H1 (cell line): ENCODE measurements around the gene CUEDC2.

Source experiments
- BRCA1 ChIP-seq: IDR thresholded peaks from 2 replicates; pipeline ENCODE4 v1.6.1; 2012; ENCODE audit warnings: low read depth, low read length, improper control_type of control experiment
- CHD1 ChIP-seq: IDR thresholded peaks from 2 replicates; pipeline ENCODE4 v1.6.1; 2012; ENCODE audit warnings: low read depth, low read length, improper control_type of control experiment
- CTCF ChIP-seq, 3 experiments: IDR thresholded peaks; 1 replicate in 2 of 3; 2 replicates in 1 of 3; pipeline versions ENCODE4 v1.5.1 to v1.6.1; 2011; ENCODE audit warnings: low read length in 3 of 3, mild to moderate bottlenecking in 3 of 3, inconsistent platforms in 2 of 3, low read depth in 1 of 3, moderate library complexity in 1 of 3; ENCODE audit not compliant: insufficient read depth in 1 of 3; ENCODE audit errors: control extremely low read depth in 1 of 3
- E2F6 ChIP-seq: IDR thresholded peaks from 2 replicates; pipeline ENCODE4 v1.6.1; 2012; ENCODE audit warnings: inconsistent platforms
- EP300 ChIP-seq, 2 experiments: IDR thresholded peaks; 1 replicate in 1 of 2; 2 replicates in 1 of 2; pipeline ENCODE4 v1.6.1; 2011 to 2012; ENCODE audit warnings: low read depth in 2 of 2, low read length in 2 of 2, mild to moderate bottlenecking in 2 of 2, borderline replicate concordance in 1 of 2, inconsistent platforms in 1 of 2, moderate library complexity in 1 of 2
- GABPA ChIP-seq: IDR thresholded peaks from 2 replicates; pipeline ENCODE4 v1.6.1; 2011; ENCODE audit warnings: mild to moderate bottlenecking, low read length, moderate library complexity, borderline replicate concordance; ENCODE audit not compliant: insufficient read depth
- GTF2F1 ChIP-seq: IDR thresholded peaks from 2 replicates; pipeline ENCODE4 v1.6.1; 2012; ENCODE audit warnings: low read depth, low read length, improper control_type of control experiment, borderline replicate concordance
- HDAC2 ChIP-seq, 2 experiments: fragments of 300-600 bp in 1 of 2; sonication (generic) in 1 of 2; IDR thresholded peaks; 2 replicates each; pipeline ENCODE4 v1.6.1; 2011 to 2012; ENCODE audit warnings: low read depth in 2 of 2, low read length in 2 of 2, mild to moderate bottlenecking in 2 of 2, moderate library complexity in 2 of 2, borderline replicate concordance in 1 of 2, inconsistent platforms in 1 of 2
- MAFK ChIP-seq: IDR thresholded peaks from 2 replicates; pipeline ENCODE4 v1.6.1; 2012; ENCODE audit warnings: low read depth, mild to moderate bottlenecking, improper control_type of control experiment, low read length
- NRF1 ChIP-seq: IDR thresholded peaks from 2 replicates; pipeline ENCODE4 v1.6.1; 2011; ENCODE audit warnings: mild to moderate bottlenecking, low read depth, low read length, improper control_type of control experiment
- POLR2A ChIP-seq, 2 experiments: IDR thresholded peaks; 1 replicate in 1 of 2; 2 replicates in 1 of 2; pipeline ENCODE4 v1.6.1; 2011; ENCODE audit warnings: low read depth in 2 of 2, low read length in 2 of 2, mild to moderate bottlenecking in 2 of 2; ENCODE audit errors: control extremely low read depth in 1 of 2
- POLR2AphosphoS5 ChIP-seq: IDR thresholded peaks from 2 replicates; pipeline ENCODE4 v1.6.1; 2011; ENCODE audit warnings: low read depth, low read length
- SP2 ChIP-seq: IDR thresholded peaks from 2 replicates; pipeline ENCODE4 v1.6.1; 2012; ENCODE audit warnings: mild to moderate bottlenecking, low read length, inconsistent platforms
- USF2 ChIP-seq: IDR thresholded peaks from 2 replicates; pipeline ENCODE4 v1.6.1; 2011; ENCODE audit warnings: low read length, improper control_type of control experiment

GRCh38 chr10:102420181-102420713 is 12.1 kb downstream of the CUEDC2 start:
- TF ChIP-seq CTCF (IDR thresholded peaks at IDR 0.05; ENCODE audit: control extremely low read depth in 1 of 3, insufficient read depth in 1 of 3, low read depth in 1 of 3, low read length in 3 of 3), result no peak
- no peak for TF ChIP-seq NRF1
- TF ChIP-seq SP2, result no peak
- TF ChIP-seq MAFK, result no peak
- TF ChIP-seq EP300 (IDR thresholded peaks at IDR 0.05; ENCODE audit: borderline replicate concordance in 1 of 2, low read depth in 2 of 2, low read length in 2 of 2), result no peak
- TF ChIP-seq GABPA, result no peak
- TF ChIP-seq CHD1, result no peak
- no peak for TF ChIP-seq POLR2A (IDR thresholded peaks at IDR 0.05; ENCODE audit: control extremely low read depth in 1 of 2, low read depth in 2 of 2, low read length in 2 of 2)
- TF ChIP-seq E2F6, result no peak
- TF ChIP-seq POLR2AphosphoS5, result no peak
- no peak for TF ChIP-seq GTF2F1
- TF ChIP-seq BRCA1, result no peak
- TF ChIP-seq USF2, result no peak
- no peak for TF ChIP-seq HDAC2 (IDR thresholded peaks at IDR 0.05; ENCODE audit: borderline replicate concordance in 1 of 2, low read depth in 2 of 2, low read length in 2 of 2)
